OCI-LY7 (cell line): ENCODE data around the gene GPR31. TPM values are rescaled to one million over a fixed set of nuclear protein-coding genes. Genes with fewer than 3 reads are reported as not detected.

ENCODE experiments used
- BruUV-seq: library from RNA; stranded (reverse); fragments of 400-500 nt; replicated peaks from 2 replicates; lab custom pipeline; 2021; lab: Mats Ljungman, UMichigan
- CTCF ChIA-PET: fragments of 300-600 bp; sonication (Branson Sonifier 250); formaldehyde crosslinking; loops from one replicate; lab custom pipeline; 2022; ENCODE audit warnings: antibody characterized with exemption; ENCODE audit not compliant: unreplicated experiment; lab: Charles Lee
- POLR2A ChIA-PET: fragments of 300-600 bp; sonication (Branson Sonifier 250); formaldehyde crosslinking; loops from one replicate; lab custom pipeline; 2022; ENCODE audit warnings: antibody characterized with exemption; lab: Charles Lee
- DNase-seq: peaks from one replicate; pipeline ENCODE4 v3.0.0-alpha.2; 2015; ENCODE audit warnings: low spot score
- H2AFZ ChIP-seq: fragments of 200-600 bp; sonication (generic), shearing (Covaris generic); 2 replicates; pipeline ENCODE4 v1.6.1; 2014; ENCODE audit warnings: mild to moderate bottlenecking, antibody characterized with exemption, low read length, moderate library complexity
- H3K27ac ChIP-seq: fragments of 200-600 bp; sonication (generic); 2 replicates; pipeline ENCODE4 v1.5.1; 2014; ENCODE audit warnings: mixed run types, low read depth, mild to moderate bottlenecking, moderate library complexity, low read length, inconsistent platforms; ENCODE audit not compliant: poor library complexity, severe bottlenecking
- H3K36me3 ChIP-seq: fragments of 200-600 bp; sonication (generic); 2 replicates; pipeline ENCODE4 v1.6.1; 2014; ENCODE audit warnings: mild to moderate bottlenecking, antibody characterized with exemption, low read length, moderate library complexity, mixed read lengths; ENCODE audit not compliant: insufficient read depth
- H3K4me1 ChIP-seq: fragments of 200-600 bp; sonication (generic); 2 replicates; pipeline ENCODE4 v1.5.1; 2014; ENCODE audit warnings: mild to moderate bottlenecking, low read length; ENCODE audit not compliant: insufficient read depth, poor library complexity, severe bottlenecking
- H3K4me2 ChIP-seq: fragments of 200-600 bp; sonication (generic); 2 replicates; pipeline ENCODE4 v1.6.1; 2014; ENCODE audit warnings: mild to moderate bottlenecking, low read length
- H3K4me3 ChIP-seq: fragments of 200-600 bp; sonication (generic); 2 replicates; pipeline ENCODE4 v1.5.1; 2014; ENCODE audit warnings: mild to moderate bottlenecking, low read depth, low read length; ENCODE audit not compliant: poor library complexity, severe bottlenecking
- H3K79me2 ChIP-seq: fragments of 200-600 bp; sonication (generic); 2 replicates; pipeline ENCODE4 v1.6.1; 2016; ENCODE audit warnings: low read depth, mild to moderate bottlenecking, low read length, moderate library complexity, mixed read lengths; ENCODE audit not compliant: insufficient read depth
- H3K9me2 ChIP-seq: fragments of 200-600 bp; sonication (generic); 2 replicates; pipeline ENCODE4 v1.6.1; 2016; ENCODE audit warnings: mild to moderate bottlenecking, low read length, mixed read lengths; ENCODE audit not compliant: insufficient read depth
- H3K9me3 ChIP-seq: fragments of 200-600 bp; sonication (generic); 2 replicates; pipeline ENCODE4 v1.6.1; 2014; ENCODE audit warnings: mild to moderate bottlenecking, mixed run types, low read length, mixed read lengths
- H4K20me1 ChIP-seq: fragments of 200-600 bp; sonication (generic); 2 replicates; pipeline ENCODE4 v1.6.1; 2014; ENCODE audit warnings: mild to moderate bottlenecking, antibody characterized with exemption, low read length, moderate library complexity, mixed read lengths; ENCODE audit not compliant: insufficient read depth
- EZH2phosphoT487 ChIP-seq: fragments of 200-600 bp; sonication (generic); IDR thresholded peaks from 2 replicates; pipeline ENCODE4 v1.6.1; 2018; ENCODE audit warnings: low read depth, borderline replicate concordance, mild to moderate bottlenecking, mixed run types, antibody characterized with exemption, low read length, moderate library complexity, mixed read lengths
- intact Hi-C: fragments of 100-400 bp; cut with micrococcal nuclease; formaldehyde crosslinking; loops from one replicate; pipeline ENCODE4 v1.10.0; 2022; ENCODE audit not compliant: unreplicated experiment
- total RNA-seq, 2 experiments: library from RNA; depleted of rRNA in 1 of 2; stranded (reverse); fragments of >200 nt in 1 of 2; shearing (Covaris generic) in 1 of 2; gene quantifications; 2 replicates each; pipeline ENCODE4 v1.2.3, GENCODE V29; 2014 to 2022
- TF ChIP-seq, protein P1 (sequence below): fragments of 200-600 bp; sonication (generic); conservative IDR thresholded peaks from 2 replicates; pipeline ENCODE4 v1.5.1; 2014; ENCODE audit warnings: mild to moderate bottlenecking, antibody characterized with exemption, low read length, moderate library complexity, mixed read lengths

Gene GPR31
- total RNA-seq, 2 experiments from 2014 or later = not detected

DNA sequence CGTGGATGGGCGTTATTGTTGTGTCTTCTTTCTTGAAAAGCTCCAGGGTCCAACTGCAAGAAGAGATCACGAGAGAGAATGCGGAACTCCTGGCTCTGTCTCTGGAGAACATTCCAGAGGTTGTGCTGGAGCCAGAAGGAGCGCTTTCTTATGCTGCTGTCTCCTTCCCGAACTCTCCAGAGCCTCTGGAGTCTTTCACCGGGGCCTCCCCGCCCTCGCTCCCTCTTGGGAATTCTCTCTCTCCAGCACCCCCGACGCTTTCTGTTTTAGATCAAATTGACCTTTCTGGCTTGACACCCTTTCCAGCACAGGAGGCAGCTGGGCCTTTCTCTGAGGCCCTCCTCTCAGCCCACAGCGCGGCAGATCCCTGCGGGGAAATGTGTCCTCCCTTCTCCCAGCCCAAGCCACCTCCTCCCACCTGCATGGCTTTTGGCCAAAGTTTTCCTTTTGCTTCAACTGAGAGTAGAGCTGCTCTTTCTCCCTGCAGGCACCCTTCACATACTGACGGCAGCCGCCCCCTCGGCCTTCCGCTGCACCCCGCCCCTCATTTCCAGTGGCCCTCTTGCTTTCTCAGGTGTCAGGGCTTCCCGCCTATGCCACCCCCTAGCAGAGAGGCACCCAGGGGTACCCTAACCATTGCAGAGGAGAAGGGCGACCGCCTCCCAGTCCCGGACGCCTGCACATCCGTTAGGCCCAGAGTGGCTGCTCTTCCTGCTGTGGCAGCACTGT is 41.5 kb downstream of the GPR31 start:
- Histone ChIP-seq H3K9me2 (no peaks in the 10 kb centered on the region), H3K36me3 (no peaks in the 10 kb centered on the region), H3K4me3 (no peak overlapping the region), H3K4me2 (no peak overlapping the region), H4K20me1 (no peaks in the 10 kb centered on the region), H3K9me3 (no peaks in the 10 kb centered on the region), H2AFZ (no peak overlapping the region), H3K27ac (no peak overlapping the region), H3K4me1 (peaks cover 86% of the 10 kb centered on the region), H3K79me2 (no peaks in the 10 kb centered on the region)
- no peak for DNase-seq
- ChIA-PET POLR2A (interaction anchor here (0.6 to 0.9 kb wide), 5 partner anchors 17 to 71 kb away, joined by 3 read pairs; no protein-coding TSS in a partner anchor), CTCF (no interaction called here)
- no TSS peak for BruUV-seq
- TF ChIP-seq, protein P1, sequence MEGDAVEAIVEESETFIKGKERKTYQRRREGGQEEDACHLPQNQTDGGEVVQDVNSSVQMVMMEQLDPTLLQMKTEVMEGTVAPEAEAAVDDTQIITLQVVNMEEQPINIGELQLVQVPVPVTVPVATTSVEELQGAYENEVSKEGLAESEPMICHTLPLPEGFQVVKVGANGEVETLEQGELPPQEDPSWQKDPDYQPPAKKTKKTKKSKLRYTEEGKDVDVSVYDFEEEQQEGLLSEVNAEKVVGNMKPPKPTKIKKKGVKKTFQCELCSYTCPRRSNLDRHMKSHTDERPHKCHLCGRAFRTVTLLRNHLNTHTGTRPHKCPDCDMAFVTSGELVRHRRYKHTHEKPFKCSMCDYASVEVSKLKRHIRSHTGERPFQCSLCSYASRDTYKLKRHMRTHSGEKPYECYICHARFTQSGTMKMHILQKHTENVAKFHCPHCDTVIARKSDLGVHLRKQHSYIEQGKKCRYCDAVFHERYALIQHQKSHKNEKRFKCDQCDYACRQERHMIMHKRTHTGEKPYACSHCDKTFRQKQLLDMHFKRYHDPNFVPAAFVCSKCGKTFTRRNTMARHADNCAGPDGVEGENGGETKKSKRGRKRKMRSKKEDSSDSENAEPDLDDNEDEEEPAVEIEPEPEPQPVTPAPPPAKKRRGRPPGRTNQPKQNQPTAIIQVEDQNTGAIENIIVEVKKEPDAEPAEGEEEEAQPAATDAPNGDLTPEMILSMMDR = no peak
- no peak for TF ChIP-seq EZH2phosphoT487
- intact Hi-C loops = no loop called here

DNA sequence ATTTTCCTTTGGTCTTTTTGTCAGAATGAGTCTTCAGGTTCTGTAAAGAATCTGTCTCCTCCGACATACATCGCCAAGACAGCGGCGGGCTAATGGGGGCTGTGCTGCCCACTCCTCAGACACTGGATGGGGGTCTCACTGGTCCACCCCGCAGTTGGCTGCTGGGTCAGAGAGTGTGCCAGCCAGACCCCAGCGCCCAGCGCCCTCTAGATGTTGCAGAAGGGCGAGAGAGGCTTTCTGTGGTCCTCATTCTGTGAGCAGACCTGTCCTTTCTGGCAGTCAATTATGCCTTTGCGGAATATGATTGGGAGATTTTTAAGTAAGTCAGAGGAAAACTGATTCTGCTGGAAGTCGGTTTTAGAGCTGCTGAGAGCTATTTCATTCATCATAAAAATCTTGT is 42.7 kb downstream of the GPR31 start:
- peak overlapping the region; percentile 55; the same call in 1 of the 2 replicates for H2AFZ ChIP-seq
- H4K20me1 ChIP-seq = no peaks in the 10 kb centered on the region
- peak overlapping the region; percentile 77 for H3K4me2 ChIP-seq
- CTCF ChIA-PET = interaction anchor here (1.0 kb wide), 1 partner anchor 12 kb away, joined by 3 read pairs; no protein-coding TSS in a partner anchor
- no peaks in the 10 kb centered on the region for H3K36me3 ChIP-seq
- no TSS peak for BruUV-seq
- peak overlapping the region; percentile 92 for H3K27ac ChIP-seq
- H3K4me1 ChIP-seq = peaks cover 86% of the 10 kb centered on the region
- H3K4me3 ChIP-seq = no peak overlapping the region
- no peaks in the 10 kb centered on the region for H3K9me2 ChIP-seq
- no peaks in the 10 kb centered on the region for H3K79me2 ChIP-seq
- TF ChIP-seq, protein P1 = peak; percentile 94
- TF ChIP-seq EZH2phosphoT487 = no peak
- intact Hi-C loops = loop anchor here (2.0 kb wide), 2 partner anchors 26 to 164 kb away; no protein-coding TSS in a partner anchor
- H3K9me3 ChIP-seq = no peaks in the 10 kb centered on the region
- peak; percentile 59 for DNase-seq
- POLR2A ChIA-PET = interaction anchor here (0.6 to 3.3 kb wide), 8 partner anchors 8 to 69 kb away, joined by 3 to 27 read pairs (median 9); partner anchors contain the start of gene CCR6
